ENCODE data around the gene TMCO4.

Gene TMCO4

DNA sequence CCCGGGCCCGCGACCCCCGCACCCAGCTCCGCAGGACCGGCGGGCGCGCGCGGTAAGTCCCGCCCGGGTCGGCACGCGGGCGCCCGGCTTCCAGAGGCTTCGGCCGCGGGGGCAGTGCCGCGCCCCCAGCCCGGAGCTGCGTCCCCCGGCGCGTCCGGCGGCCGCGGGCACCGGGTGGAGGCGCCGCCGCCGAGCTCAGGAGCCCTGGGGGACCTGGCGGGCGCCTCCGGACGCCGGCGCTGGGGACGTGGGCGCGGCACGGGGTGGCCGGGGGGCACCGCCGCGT is 155.4 kb downstream of the TMCO4 start:
- Histone ChIP-seq H4K20me1 (ENCODE audit: insufficient read depth, low read length, poor library complexity, severe bottlenecking) (no peaks in the 10 kb centered on the region), H2AFZ (ENCODE audit: low read length) (no peak overlapping the region)
- TF ChIP-seq EZH2phosphoT487 (IDR thresholded peaks at IDR 0.05; ENCODE audit: borderline replicate concordance): no peak
- TF ChIP-seq, protein P1, sequence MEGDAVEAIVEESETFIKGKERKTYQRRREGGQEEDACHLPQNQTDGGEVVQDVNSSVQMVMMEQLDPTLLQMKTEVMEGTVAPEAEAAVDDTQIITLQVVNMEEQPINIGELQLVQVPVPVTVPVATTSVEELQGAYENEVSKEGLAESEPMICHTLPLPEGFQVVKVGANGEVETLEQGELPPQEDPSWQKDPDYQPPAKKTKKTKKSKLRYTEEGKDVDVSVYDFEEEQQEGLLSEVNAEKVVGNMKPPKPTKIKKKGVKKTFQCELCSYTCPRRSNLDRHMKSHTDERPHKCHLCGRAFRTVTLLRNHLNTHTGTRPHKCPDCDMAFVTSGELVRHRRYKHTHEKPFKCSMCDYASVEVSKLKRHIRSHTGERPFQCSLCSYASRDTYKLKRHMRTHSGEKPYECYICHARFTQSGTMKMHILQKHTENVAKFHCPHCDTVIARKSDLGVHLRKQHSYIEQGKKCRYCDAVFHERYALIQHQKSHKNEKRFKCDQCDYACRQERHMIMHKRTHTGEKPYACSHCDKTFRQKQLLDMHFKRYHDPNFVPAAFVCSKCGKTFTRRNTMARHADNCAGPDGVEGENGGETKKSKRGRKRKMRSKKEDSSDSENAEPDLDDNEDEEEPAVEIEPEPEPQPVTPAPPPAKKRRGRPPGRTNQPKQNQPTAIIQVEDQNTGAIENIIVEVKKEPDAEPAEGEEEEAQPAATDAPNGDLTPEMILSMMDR (conservative IDR thresholded peaks at IDR 0.05; ENCODE audit: low read length): no peak

DNA sequence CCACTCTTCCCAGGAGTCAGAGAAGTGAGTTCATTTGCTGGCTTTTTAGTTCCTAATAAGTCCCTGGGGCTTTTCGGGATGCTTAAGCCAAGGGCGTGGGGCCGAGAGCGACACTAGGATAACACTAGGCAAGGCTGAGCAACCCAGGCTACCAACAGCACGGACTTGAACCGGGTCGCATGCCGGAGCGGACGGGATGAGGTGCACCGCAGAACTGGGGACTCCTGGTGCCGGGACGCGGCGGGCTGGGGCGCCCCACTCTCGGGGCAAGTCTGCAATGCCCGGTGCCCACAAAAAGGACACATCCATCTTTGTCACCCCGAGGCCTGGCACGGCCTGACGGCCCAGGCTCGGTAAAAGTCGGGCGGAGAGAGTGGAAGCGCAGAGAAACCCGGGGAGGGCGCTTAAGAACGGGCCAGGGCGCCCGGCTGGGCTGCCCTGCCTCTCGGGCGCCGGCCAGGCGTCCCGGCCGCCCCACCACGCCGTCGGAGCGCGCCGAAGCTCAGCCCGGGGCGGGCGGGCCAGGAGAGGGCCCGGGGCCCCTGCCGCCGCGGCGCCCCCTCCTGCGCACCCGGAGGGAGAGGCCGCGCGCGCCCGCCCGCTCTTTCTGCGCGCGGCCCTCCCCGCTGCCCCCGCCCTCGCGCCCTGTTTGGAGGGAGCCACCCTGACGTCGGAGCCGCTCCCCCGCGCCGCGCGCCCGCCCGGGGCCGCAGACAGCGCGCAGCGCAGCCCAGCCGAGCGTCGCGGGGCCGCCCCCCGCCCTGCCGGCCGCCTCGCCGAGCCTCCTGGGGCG is 155.9 kb downstream of the TMCO4 start, which contains the start of gene NBL1:
NBL1 (plus strand) TSS at position 710 of the 793 bp plus-strand sequence. CDS start 10,720 bp downstream, outside the sequence.
- H3K9me3 ChIP-seq (ENCODE audit: insufficient read depth, low read depth, low read length): no peaks in the 10 kb centered on the region
- no peaks in the 10 kb centered on the region for H3K79me2 ChIP-seq (ENCODE audit: insufficient read depth, low read length)
- no peaks in the 10 kb centered on the region for H3K4me1 ChIP-seq (ENCODE audit: insufficient read depth, low read length, poor library complexity, severe bottlenecking)
- TF ChIP-seq, protein P1 (conservative IDR thresholded peaks at IDR 0.05; ENCODE audit: low read length): no peak
- TF ChIP-seq EZH2phosphoT487 (IDR thresholded peaks at IDR 0.05; ENCODE audit: borderline replicate concordance): no peak
- H3K9me2 ChIP-seq (replicated peaks; ENCODE audit: low read depth, low read length): no peaks in the 10 kb centered on the region
- H4K20me1 ChIP-seq (ENCODE audit: insufficient read depth, low read length, poor library complexity, severe bottlenecking): no peaks in the 10 kb centered on the region
- no peaks in the 10 kb centered on the region for H3K27me3 ChIP-seq (ENCODE audit: insufficient read depth, low read length, poor library complexity, severe bottlenecking)
- H3F3A ChIP-seq (ENCODE audit: low read depth): no peaks in the 10 kb centered on the region
- H3K9ac ChIP-seq (ENCODE audit: low read depth, low read length, poor library complexity, severe bottlenecking): no peak within 1 kb of the TSS
- no peak within 1 kb of the TSS for H2AFZ ChIP-seq (ENCODE audit: low read length)
- no peak within 1 kb of the TSS for H3K4me3 ChIP-seq (ENCODE audit: low read length, poor library complexity, severe bottlenecking)
- H3K4me2 ChIP-seq (ENCODE audit: low read depth, low read length, poor library complexity, severe bottlenecking): no peak within 1 kb of the TSS
- H3K36me3 ChIP-seq (ENCODE audit: insufficient read depth, low read length): no peaks in the 10 kb centered on the region

More for the DNA sequence above, 155.4 kb downstream of the TMCO4 start:
- Histone ChIP-seq H3K4me2 (ENCODE audit: low read depth, low read length, poor library complexity, severe bottlenecking) (no peak overlapping the region), H3K4me1 (ENCODE audit: insufficient read depth, low read length, poor library complexity, severe bottlenecking) (no peaks in the 10 kb centered on the region), H3K27me3 (ENCODE audit: insufficient read depth, low read length, poor library complexity, severe bottlenecking) (no peaks in the 10 kb centered on the region), H3K9me3 (ENCODE audit: insufficient read depth, low read depth, low read length) (no peaks in the 10 kb centered on the region), H3K79me2 (ENCODE audit: insufficient read depth, low read length) (no peaks in the 10 kb centered on the region), H3K36me3 (ENCODE audit: insufficient read depth, low read length) (no peaks in the 10 kb centered on the region), H3K4me3 (ENCODE audit: low read length, poor library complexity, severe bottlenecking) (no peak overlapping the region), H3F3A (ENCODE audit: low read depth) (no peaks in the 10 kb centered on the region), H3K9ac (ENCODE audit: low read depth, low read length, poor library complexity, severe bottlenecking) (no peak overlapping the region), H3K9me2 (replicated peaks; ENCODE audit: low read depth, low read length) (no peaks in the 10 kb centered on the region)

DNA sequence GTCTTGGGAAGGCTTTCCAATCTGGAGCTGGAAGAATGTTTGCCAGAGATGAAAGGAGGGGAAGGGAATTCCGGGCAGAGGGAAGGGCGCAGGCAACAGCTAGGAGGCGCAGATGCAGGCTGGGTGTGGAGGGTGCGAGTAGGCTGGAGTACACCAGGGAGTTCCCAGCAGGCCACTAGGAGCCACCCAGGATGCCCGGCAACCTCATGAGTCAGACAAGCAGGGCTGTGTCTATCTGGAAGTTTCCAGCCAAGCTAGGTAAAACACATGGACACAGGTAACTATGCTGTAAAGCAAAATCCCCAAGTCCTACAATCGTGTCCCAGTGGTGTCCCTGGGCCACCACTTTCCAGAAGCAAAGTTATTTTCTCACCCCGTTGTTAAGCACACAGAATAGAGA is 156.6 kb downstream of the TMCO4 start:
- Histone ChIP-seq H3F3A (ENCODE audit: low read depth) (no peaks in the 10 kb centered on the region), H2AFZ (ENCODE audit: low read length) (no peak overlapping the region), H3K27me3 (ENCODE audit: insufficient read depth, low read length, poor library complexity, severe bottlenecking) (no peaks in the 10 kb centered on the region), H3K9ac (ENCODE audit: low read depth, low read length, poor library complexity, severe bottlenecking) (no peak overlapping the region), H3K4me2 (ENCODE audit: low read depth, low read length, poor library complexity, severe bottlenecking) (no peak overlapping the region), H3K4me3 (ENCODE audit: low read length, poor library complexity, severe bottlenecking) (no peak overlapping the region), H3K9me2 (replicated peaks; ENCODE audit: low read depth, low read length) (no peaks in the 10 kb centered on the region), H3K36me3 (ENCODE audit: insufficient read depth, low read length) (no peaks in the 10 kb centered on the region), H3K9me3 (ENCODE audit: insufficient read depth, low read depth, low read length) (no peaks in the 10 kb centered on the region), H4K20me1 (ENCODE audit: insufficient read depth, low read length, poor library complexity, severe bottlenecking) (no peaks in the 10 kb centered on the region), H3K4me1 (ENCODE audit: insufficient read depth, low read length, poor library complexity, severe bottlenecking) (no peaks in the 10 kb centered on the region), H3K79me2 (ENCODE audit: insufficient read depth, low read length) (no peaks in the 10 kb centered on the region)
- TF ChIP-seq, protein P1 (conservative IDR thresholded peaks at IDR 0.05; ENCODE audit: low read length): no peak
- TF ChIP-seq EZH2phosphoT487 (IDR thresholded peaks at IDR 0.05; ENCODE audit: borderline replicate concordance): no peak
